HUES6 (cell line): ENCODE results near the gene TXNDC2.

Experiments used
- H3K27ac ChIP-seq: 2 replicates; pipeline ENCODE4 v1.7.0; 2013; ENCODE audit warnings: low read depth, mild to moderate bottlenecking, low read length, inconsistent platforms
- H3K27me3 ChIP-seq: 2 replicates; pipeline ENCODE4 v1.6.1; 2013; ENCODE audit warnings: low read length; ENCODE audit not compliant: control insufficient read depth, insufficient read depth
- H3K36me3 ChIP-seq: 2 replicates; pipeline ENCODE4 v1.6.1; 2013; ENCODE audit warnings: low read length; ENCODE audit not compliant: control insufficient read depth, insufficient read depth
- H3K4me1 ChIP-seq: 2 replicates; pipeline ENCODE4 v1.6.1; 2013; ENCODE audit warnings: low read length; ENCODE audit not compliant: control insufficient read depth, insufficient read depth
- H3K4me3 ChIP-seq: 2 replicates; pipeline ENCODE4 v1.5.1; 2013; ENCODE audit warnings: low read depth, low read length
- H3K9ac ChIP-seq: one replicate; pipeline ENCODE4 v1.6.1; 2013; ENCODE audit warnings: mild to moderate bottlenecking, low read length
- H3K9me3 ChIP-seq: 2 replicates; pipeline ENCODE4 v1.6.1; 2013; ENCODE audit warnings: low read depth, low read length; ENCODE audit not compliant: control insufficient read depth, insufficient read depth

The TXNDC2 gene

DNA sequence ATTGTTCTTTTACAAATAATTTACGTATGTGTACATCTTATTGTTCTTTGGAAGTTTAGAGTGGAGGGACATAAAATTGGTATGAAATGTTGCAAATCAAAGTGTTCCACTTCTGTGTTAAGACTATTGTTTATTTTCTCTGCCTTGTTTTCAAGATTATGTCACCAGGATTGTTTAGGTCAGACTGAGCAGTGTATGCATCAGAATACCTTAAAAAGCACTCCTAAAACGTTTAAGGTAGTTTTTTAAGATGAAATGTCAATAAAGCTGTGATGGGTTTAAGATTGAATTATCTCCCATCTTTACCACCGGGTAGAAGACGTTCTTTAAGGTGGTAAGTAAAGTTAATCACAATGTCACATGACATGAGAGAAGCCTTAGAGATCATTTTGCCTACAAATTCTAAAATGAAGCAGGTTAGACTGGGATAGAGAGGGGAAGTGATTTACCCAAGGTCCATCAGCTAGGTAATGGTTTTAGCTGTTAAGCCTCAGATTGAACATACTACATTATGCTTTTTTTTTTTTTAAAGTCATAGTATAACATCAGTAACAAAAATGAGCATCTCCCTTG, 38.7 kb downstream of the TXNDC2 start:
- Histone ChIP-seq H3K4me1 (peaks cover 65% of the 10 kb centered on the region), H3K4me3 (no peak overlapping the region), H3K9me3 (no peaks in the 10 kb centered on the region), H3K27ac (no peak overlapping the region), H3K9ac (no peak overlapping the region), H3K27me3 (no peaks in the 10 kb centered on the region), H3K36me3 (no peaks in the 10 kb centered on the region)

DNA sequence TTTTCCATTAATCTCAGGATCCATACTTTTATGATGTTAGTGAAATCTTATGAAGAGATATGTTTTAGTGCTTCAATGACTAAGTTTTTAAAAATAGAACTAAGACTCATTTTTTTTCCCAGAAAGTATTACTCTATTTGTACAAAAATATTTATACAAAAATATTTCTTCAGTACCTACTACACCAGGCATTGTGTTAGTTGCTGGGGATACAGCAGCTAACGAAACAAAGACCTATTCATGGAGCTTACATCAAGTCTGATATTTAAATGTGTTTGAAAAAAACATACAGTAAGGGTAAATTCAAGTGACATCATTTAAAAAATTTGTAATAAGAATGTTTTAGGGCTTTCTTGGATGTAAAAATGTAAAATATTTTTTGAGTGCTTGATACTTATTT, 39.6 kb downstream of the TXNDC2 start:
- Histone ChIP-seq H3K36me3 (no peaks in the 10 kb centered on the region), H3K9ac (no peak overlapping the region), H3K4me1 (peaks cover 63% of the 10 kb centered on the region), H3K27ac (no peak overlapping the region), H3K27me3 (no peaks in the 10 kb centered on the region), H3K9me3 (no peaks in the 10 kb centered on the region), H3K4me3 (no peak overlapping the region)

DNA sequence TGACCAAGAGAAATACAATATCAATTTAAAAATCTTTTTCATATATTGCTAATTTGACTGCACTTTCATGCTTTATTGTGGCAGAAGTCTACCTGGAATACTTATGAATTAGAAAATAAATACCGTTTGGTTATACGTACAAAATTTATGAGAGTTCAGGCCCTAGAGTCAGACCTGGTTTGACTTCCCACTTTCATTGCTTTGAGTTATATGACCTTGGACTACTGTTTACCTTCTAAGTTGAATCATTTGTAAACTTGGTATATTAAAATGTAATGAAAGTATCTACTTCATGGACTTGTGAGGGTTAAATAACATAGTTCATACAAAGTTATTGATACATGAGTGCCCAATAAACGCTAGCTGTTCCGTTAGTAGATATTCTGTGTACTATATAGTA, 40.0 kb downstream of the TXNDC2 start:
- H3K9me3 ChIP-seq: no peaks in the 10 kb centered on the region
- peaks cover 59% of the 10 kb centered on the region for H3K4me1 ChIP-seq
- H3K4me3 ChIP-seq: no peak overlapping the region
- no peak overlapping the region for H3K27ac ChIP-seq
- H3K36me3 ChIP-seq: no peaks in the 10 kb centered on the region
- H3K9ac ChIP-seq: no peak overlapping the region
- H3K27me3 ChIP-seq: no peaks in the 10 kb centered on the region

DNA sequence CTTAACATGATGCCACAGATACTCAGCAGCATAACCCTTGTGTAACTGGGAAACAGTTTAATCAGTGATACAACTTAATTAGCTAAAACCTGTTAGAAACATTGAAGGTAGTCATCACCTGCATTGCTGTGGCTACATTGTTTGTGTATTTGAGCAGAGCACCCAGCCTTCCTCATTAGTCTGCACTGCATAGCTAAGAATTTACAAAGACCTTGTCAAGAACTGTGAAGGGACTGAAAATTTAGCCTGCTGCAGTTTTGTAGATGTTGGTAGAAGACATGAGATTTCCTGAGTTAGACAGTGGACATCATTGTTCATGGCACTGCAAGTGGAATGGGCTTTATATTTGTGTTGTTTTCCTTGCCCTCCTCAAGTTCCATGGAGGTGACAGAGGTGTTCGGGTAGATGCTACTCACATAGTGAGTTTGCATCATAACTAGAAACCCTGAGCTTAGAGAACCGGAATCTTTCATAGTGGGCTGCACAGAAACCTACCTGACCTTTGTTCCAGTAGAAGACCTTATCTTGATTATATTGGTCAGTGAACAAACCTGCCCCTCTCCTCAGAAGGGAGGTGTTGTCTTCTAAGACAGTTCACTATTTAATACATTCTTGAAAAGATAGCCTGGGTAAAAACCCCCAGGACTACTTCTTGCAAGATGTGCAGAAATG, 40.6 kb downstream of the TXNDC2 start:
- Histone ChIP-seq H3K9me3 (no peaks in the 10 kb centered on the region), H3K36me3 (no peaks in the 10 kb centered on the region), H3K4me3 (no peak overlapping the region), H3K27ac (no peak overlapping the region), H3K4me1 (peaks cover 53% of the 10 kb centered on the region), H3K27me3 (no peaks in the 10 kb centered on the region), H3K9ac (no peak overlapping the region)

DNA sequence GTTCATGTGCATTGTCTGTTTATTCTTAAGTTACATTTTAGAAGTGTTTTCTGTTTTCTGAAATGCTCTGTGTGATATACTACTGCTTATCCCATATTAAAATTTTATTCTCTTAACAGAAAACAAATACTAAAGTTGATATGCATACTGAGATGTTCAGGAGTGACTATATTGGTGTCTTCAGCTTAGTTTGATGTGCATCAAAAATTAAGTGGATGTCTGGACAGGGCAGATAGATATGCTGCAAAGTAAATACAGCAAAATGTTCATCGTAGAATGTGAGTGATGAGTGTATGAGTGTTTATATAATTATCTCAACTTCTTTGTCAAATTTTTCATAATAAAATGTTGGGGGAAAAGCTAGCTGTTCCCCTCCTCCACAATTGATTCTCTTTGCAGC, 41.2 kb downstream of the TXNDC2 start:
- Histone ChIP-seq H3K4me1 (peaks cover 53% of the 10 kb centered on the region), H3K9ac (no peak overlapping the region), H3K27me3 (no peaks in the 10 kb centered on the region), H3K36me3 (peaks cover under 1% of the 10 kb centered on the region; the same call in 1 of the 2 replicates), H3K4me3 (no peak overlapping the region), H3K27ac (no peak overlapping the region), H3K9me3 (no peaks in the 10 kb centered on the region)

DNA sequence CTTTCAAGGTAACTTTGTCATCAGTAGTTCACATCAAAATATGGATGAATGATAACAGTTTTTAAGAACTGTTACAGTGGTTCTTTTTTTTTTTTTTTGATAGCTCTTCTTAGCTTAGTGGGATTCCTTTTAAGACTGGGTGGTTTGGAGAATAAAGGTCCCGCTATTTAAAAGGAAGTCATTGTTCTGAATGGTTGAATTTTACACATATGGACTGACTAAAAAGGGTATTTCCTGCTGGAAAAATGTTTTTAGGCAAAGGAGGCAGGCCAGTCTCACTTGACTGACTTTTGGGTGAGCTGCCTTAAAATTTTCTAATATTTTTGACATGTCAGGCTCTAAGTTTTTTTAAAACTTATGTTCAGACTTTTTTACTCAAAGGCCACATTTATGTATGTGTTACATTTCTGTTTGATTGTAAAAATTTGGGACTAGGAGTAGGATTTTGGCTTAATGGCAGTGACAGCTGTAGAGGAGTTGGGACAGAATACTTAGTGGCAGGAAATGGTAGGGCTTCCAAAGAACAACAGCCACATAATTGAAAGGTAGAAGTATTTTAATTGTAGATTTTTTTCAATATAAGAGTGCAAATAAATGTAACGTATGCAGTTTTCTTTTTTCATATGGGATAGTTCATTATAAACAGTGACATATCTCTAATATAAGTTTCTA, 41.8 kb downstream of the TXNDC2 start:
- Histone ChIP-seq H3K4me3 (no peak overlapping the region), H3K27ac (no peak overlapping the region), H3K27me3 (no peaks in the 10 kb centered on the region), H3K4me1 (peaks cover 49% of the 10 kb centered on the region), H3K9me3 (no peaks in the 10 kb centered on the region), H3K36me3 (peaks cover 6% of the 10 kb centered on the region), H3K9ac (no peak overlapping the region)

DNA sequence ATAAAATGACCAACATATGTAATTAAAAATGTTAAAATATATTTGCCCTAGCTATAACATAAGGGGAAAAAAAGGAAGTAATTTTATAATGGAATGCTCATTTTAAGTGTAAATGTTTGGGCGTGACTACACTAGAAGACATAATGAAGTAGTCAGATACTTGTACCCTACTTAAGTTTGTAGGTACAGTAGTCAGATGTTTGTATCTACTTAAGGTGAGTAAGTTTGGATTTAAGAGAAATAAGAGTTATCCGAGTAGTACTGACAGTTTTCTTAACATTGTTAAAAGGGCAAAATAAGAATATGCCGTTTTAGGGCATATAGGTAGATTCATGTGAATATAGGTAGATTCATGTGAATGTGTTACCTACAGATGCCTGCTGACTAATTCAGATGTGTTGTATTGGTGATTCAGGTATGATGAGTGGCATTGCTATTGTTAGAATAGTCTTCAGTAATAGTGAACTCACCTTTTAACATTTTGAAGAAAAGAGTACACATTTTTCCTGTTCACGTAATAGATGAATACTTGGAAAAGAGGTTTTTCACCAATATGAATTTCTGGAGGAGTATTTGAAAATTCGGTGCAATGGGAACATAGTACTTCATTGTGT, 43.0 kb downstream of the TXNDC2 start:
- no peak overlapping the region for H3K4me3 ChIP-seq
- H3K27me3 ChIP-seq: no peaks in the 10 kb centered on the region
- H3K4me1 ChIP-seq: peaks cover 44% of the 10 kb centered on the region
- H3K9ac ChIP-seq: no peak overlapping the region
- H3K27ac ChIP-seq: no peak overlapping the region
- H3K9me3 ChIP-seq: no peaks in the 10 kb centered on the region
- H3K36me3 ChIP-seq: peaks cover 15% of the 10 kb centered on the region

DNA sequence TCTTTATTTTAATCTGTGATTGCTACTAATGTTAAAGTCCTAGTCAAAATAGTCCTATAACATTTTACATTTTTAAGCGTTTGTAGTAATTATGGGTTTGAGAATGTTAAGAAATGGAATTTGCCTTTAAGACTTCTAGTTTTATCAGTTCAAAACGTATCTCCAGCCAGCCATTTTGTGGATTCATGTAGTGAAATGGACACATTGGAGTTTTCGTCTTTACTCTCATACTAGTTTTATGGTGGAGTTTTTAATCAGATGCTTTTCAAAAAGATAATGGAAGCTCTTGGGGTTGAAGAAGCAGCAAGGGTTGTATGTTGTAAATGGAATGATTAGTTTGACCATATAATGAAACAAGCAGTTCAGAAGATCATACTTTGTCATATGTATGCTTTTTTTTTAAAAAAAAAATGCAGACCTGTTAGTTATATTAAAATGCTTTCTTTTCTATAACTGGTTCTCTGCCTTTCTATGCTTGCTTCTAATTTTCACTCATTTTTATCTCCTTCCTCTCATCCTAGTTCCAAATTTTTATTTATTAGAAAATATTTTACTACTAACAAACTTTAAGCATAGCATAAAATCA, 44.6 kb downstream of the TXNDC2 start:
- Histone ChIP-seq H3K36me3 (peaks cover 24% of the 10 kb centered on the region), H3K27ac (no peak overlapping the region), H3K4me3 (no peak overlapping the region), H3K9ac (no peak overlapping the region), H3K9me3 (no peaks in the 10 kb centered on the region), H3K27me3 (no peaks in the 10 kb centered on the region), H3K4me1 (peaks cover 41% of the 10 kb centered on the region)

DNA sequence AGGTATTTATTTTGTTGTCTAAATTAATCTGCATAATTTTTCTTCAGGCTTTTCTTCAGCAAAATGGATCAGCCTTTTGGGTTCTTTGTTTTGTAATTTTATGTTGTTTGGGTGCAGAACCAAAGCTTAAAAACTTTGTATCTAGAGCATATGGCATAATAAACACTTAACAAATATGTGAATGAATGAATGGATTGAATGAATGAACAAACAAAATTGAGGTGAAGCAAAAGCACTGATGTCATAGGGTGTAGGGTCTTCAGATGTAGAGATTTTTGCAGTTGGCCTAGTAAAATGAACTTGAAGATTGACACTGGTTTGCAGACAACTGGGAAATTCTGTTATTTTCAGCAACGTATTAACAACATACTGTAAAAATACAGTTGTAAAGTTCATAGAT, 45.4 kb downstream of the TXNDC2 start:
- H3K9me3 ChIP-seq: no peaks in the 10 kb centered on the region
- H3K4me1 ChIP-seq: peaks cover 36% of the 10 kb centered on the region
- H3K36me3 ChIP-seq: peaks cover 28% of the 10 kb centered on the region
- no peak overlapping the region for H3K4me3 ChIP-seq
- H3K9ac ChIP-seq: no peak overlapping the region
- no peaks in the 10 kb centered on the region for H3K27me3 ChIP-seq
- H3K27ac ChIP-seq: no peak overlapping the region

DNA sequence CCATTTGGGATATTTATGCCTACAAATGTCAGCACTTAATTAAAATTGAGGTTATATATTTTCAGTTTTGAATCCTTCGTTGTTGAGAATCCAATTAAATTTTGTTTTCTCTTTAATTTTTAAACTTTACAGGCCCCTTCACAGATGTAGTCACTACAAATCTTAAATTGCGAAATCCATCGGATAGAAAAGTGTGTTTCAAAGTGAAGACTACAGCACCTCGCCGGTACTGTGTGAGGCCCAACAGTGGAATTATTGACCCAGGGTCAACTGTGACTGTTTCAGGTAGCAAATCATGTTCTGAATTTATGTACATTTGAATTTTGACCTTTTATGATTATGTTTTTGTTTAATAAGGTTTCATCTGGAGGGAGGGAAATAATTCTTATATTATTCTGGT, 45.9 kb downstream of the TXNDC2 start:
- Histone ChIP-seq H3K36me3 (peaks cover 34% of the 10 kb centered on the region), H3K4me3 (no peak overlapping the region), H3K27me3 (no peaks in the 10 kb centered on the region), H3K9ac (no peak overlapping the region), H3K9me3 (no peaks in the 10 kb centered on the region), H3K4me1 (peaks cover 31% of the 10 kb centered on the region), H3K27ac (no peak overlapping the region)

DNA sequence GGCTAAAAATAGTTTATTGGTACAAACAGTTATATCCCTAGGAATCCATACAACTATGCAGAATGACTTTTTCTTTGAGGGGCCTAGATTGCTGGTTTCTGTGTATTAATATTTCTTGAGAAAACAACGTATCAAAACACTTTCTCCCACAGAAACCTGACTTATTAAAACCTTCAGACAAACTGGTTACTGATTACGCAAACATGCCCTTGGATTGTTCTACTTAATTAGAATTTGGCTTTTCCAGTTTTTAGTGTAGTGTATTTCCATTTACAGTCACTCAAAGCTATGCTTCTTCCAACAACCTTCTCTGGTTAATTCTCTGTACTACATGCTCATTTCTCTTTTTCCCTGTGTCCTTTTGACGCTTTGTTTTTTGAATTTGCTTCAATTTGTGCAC, 48.1 kb downstream of the TXNDC2 start:
- Histone ChIP-seq H3K9ac (no peak overlapping the region), H3K4me3 (no peak overlapping the region), H3K27ac (peak overlapping the region; percentile 27; the same call in 1 of the 2 replicates), H3K27me3 (no peaks in the 10 kb centered on the region), H3K9me3 (no peaks in the 10 kb centered on the region), H3K36me3 (peaks cover 55% of the 10 kb centered on the region), H3K4me1 (peaks cover 9% of the 10 kb centered on the region)
